Adrenal gland (tissue), 12 donors: ENCODE results near the gene CTDSPL. TPM values are rescaled to one million over a fixed set of nuclear protein-coding genes. Genes with fewer than 3 reads are reported as not detected.

Experiments used
- DNase-seq, 7 donors: peaks; one replicate each; pipeline ENCODE4 v3.0.0-alpha.2; 2019 to 2020
- H3K27ac ChIP-seq, 5 donors: fragments of 200-600 bp; sonication (generic) in 4 of 5; 1 replicate in 3 of 5; 2 replicates in 2 of 5; pipeline versions ENCODE4 v1.5.1 to v1.8.0; 2016 to 2020; ENCODE audit warnings: mild to moderate bottlenecking in 1 of 5
- H3K27me3 ChIP-seq: fragments of 200-600 bp; 2 replicates; pipeline ENCODE4 v1.8.0; 2021
- H3K36me3 ChIP-seq, 2 donors: fragments of 200-600 bp; replicated peaks in 1 of 2; 1 replicate in 1 of 2; 2 replicates in 1 of 2; pipeline versions ENCODE4 v1.5.1 to v1.8.0; 2018 to 2022
- H3K4me1 ChIP-seq, 2 donors: fragments of 200-600 bp; replicated peaks in 1 of 2; 1 replicate in 1 of 2; 2 replicates in 1 of 2; pipeline versions ENCODE4 v1.5.1 to v1.8.0; 2018 to 2021
- H3K4me3 ChIP-seq, 4 donors: fragments of 200-600 bp; sonication (generic) in 3 of 4; one replicate each; pipeline ENCODE4 v1.5.1; 2016 to 2018
- H3K9me3 ChIP-seq, 3 donors: fragments of 200-600 bp; sonication (generic) in 1 of 3; replicated peaks in 1 of 3; 1 replicate in 2 of 3; 2 replicates in 1 of 3; pipeline versions ENCODE4 v1.5.1 to v1.8.0; 2016 to 2021
- CTCF ChIP-seq, 6 experiments: fragments of 450-650 bp in 4 of 6; fragments of 200-600 bp in 2 of 6; sonication (generic) in 1 of 6; IDR thresholded peaks; 1 replicate in 5 of 6; 2 replicates in 1 of 6; pipeline versions ENCODE4 v1.5.1 to v1.8.0; 2016 to 2021; ENCODE audit warnings: antibody characterized with exemption in 6 of 6, mild to moderate bottlenecking in 2 of 6, moderate library complexity in 1 of 6
- POLR2A ChIP-seq, 2 donors: fragments of 450-650 bp; IDR thresholded peaks; one replicate each; pipeline ENCODE4 v1.6.1; 2017; ENCODE audit warnings: antibody characterized with exemption in 2 of 2, mild to moderate bottlenecking in 2 of 2, moderate library complexity in 1 of 2
- WGBS, 4 donors: extraction: QIAGEN DNeasy Blood & Tissue Kit in 2 of 4; methylation state at CpG; one replicate each; pipeline versions ENCODE4 v1.1.5 to v1.1.7; 2013 to 2017; 5-methylcytosine and 5-hydroxymethylcytosine counted together
- intact Hi-C, 2 donors: fragments of 100-400 bp; cut with DNase I; formaldehyde crosslinking; loops; one replicate each; pipeline versions ENCODE4 v1.14.1 to v1.15.0; 2022 to 2023
- polyA plus RNA-seq, 3 donors: library from polyadenylated mRNA; stranded (reverse); fragments of 200-250 nt in 2 of 3; fragments of 350-450 nt in 1 of 3; fragmentation: Illumina TruSeq in 1 of 3; extraction: RNeasy Lipid Tissue Mini Kit (QIAGEN cat#74804) in 1 of 3; gene quantifications; one replicate each; pipeline ENCODE4 v1.2.3, GENCODE V29; 2013 to 2014
- total RNA-seq, 9 donors: library from RNA; depleted of rRNA in 4 of 9; stranded (reverse); fragments of >200 nt in 4 of 9; fragments of 120-200 nt in 1 of 9; fragmentation: NEBNext Ultra II Directional in 1 of 9; extraction: Animal tissue kit (Norgen Biotek cat#: 25700) in 1 of 9; gene quantifications; one replicate each; pipeline versions ENCODE4 v1.1.0 to v1.2.4, GENCODE V29; 2013 to 2023
- donor health status: healthy with polysubstance abuse.
- donor health status: Bipolar disorder and iron deficiency.
- donor health status: DM: yes; HTN: yes; CAD: no.
- donor health status: DM: no; HTN: no; CAD: no.
- donor health status: DM: no; HTN: no; CAD: no.
- donor health status: DM: yes; HTN: yes; CAD: no.

The CTDSPL gene
- total and polyA plus RNA-seq, 12 donors = 6.4 to 27.7 (median 16.0) TPM

- Histone ChIP-seq H3K27me3 (no peaks in the 10 kb centered on the region), H3K27ac (no peak overlapping the region), H3K4me3 (no peak overlapping the region), H3K4me1 (no peaks in the 10 kb centered on the region), H3K36me3 (no peaks in the 10 kb centered on the region), H3K9me3 (no peaks in the 10 kb centered on the region)
- TF ChIP-seq CTCF (IDR thresholded peaks at IDR 0.05) (no peak), POLR2A (IDR thresholded peaks at IDR 0.05) (no peak)
- intact Hi-C loops = no loop called here
- 36 to 54% (median 50%) methylated on average over 2 of the region's 2 CpGs for WGBS, 4 donors
- no peak for DNase-seq
These were observed 35.2 kb upstream of the CTDSPL start for GRCh38 chr3:37826502-37826901.

- Histone ChIP-seq H3K9me3 (no peaks in the 10 kb centered on the region), H3K27me3 (no peaks in the 10 kb centered on the region), H3K27ac (no peak overlapping the region), H3K4me1 (no peaks in the 10 kb centered on the region), H3K4me3 (no peak overlapping the region), H3K36me3 (no peaks in the 10 kb centered on the region)
- no peak for DNase-seq
- intact Hi-C loops = no loop called here
- TF ChIP-seq CTCF (IDR thresholded peaks at IDR 0.05) (no peak), POLR2A (IDR thresholded peaks at IDR 0.05) (no peak)
- 81 to 92% (median 88%) methylated on average over 1 of the region's 1 CpG for WGBS, 4 donors
These were observed 34.7 kb upstream of the CTDSPL start for GRCh38 chr3:37826933-37827332.

GRCh38 chr3:37832480-37832879 lies 29.2 kb upstream of the CTDSPL start:
- Histone ChIP-seq H3K9me3 (no peaks in the 10 kb centered on the region), H3K4me3 (no peak overlapping the region), H3K4me1 (no peaks in the 10 kb centered on the region), H3K36me3 (no peaks in the 10 kb centered on the region), H3K27ac (no peak overlapping the region), H3K27me3 (no peaks in the 10 kb centered on the region)
- TF ChIP-seq POLR2A (IDR thresholded peaks at IDR 0.05) (no peak), CTCF (IDR thresholded peaks at IDR 0.05) (no peak)
- DNase-seq = no peak
- WGBS, 4 donors = 84 to 96% (median 89%) methylated on average over 3 of the region's 3 CpGs
- intact Hi-C loops = no loop called here

GRCh38 chr3:37833302-37834186 lies 28.1 kb upstream of the CTDSPL start:
- WGBS, 4 donors = 90 to 96% (median 92%) methylated on average over 5 to 6 of the region's 6 CpGs
- Histone ChIP-seq H3K9me3 (no peaks in the 10 kb centered on the region), H3K27me3 (no peaks in the 10 kb centered on the region), H3K27ac (no peak overlapping the region), H3K36me3 (no peaks in the 10 kb centered on the region), H3K4me1 (no peaks in the 10 kb centered on the region), H3K4me3 (no peak overlapping the region)
- DNase-seq = peak in 2 of 7 donors; percentile 35 to 37
- intact Hi-C loops = no loop called here
- TF ChIP-seq CTCF (IDR thresholded peaks at IDR 0.05) (peak in 1 of 6 experiments; percentile 41), POLR2A (IDR thresholded peaks at IDR 0.05) (no peak)
